ENCODE measurements around the gene MAGI1. TPM values are rescaled to one million over a fixed set of nuclear protein-coding genes. Genes with fewer than 3 reads are reported as not detected.

MAGI1 gene
- total and polyA plus RNA-seq, 2 donors (not counting 1 experiment from before 2014, with no cell fraction given), result 0.10 to 0.22 TPM

DNA sequence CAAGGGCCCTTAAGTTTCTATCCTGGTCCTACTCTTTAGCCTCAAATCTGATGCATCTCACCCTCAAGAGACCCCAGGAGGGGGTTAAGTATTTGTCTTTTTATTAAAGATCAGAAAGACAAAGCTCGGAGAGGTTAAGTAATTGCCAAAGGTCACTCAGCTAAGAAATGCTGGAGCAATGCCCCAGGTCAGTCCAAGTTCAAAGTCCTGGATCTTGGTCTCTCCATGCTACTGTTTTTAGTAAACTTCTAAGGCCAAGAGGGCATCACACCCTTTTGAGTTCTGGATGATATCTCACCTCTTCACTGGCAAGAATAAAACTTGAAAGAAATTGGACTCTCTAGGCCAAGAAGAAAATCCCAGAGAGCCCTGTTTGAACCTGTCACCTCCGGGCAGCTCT lies 488.6 kb downstream of the MAGI1 start:
- ChIA-PET CTCF (no interaction called here), POLR2A (no interaction called here)
- Histone ChIP-seq H3K4me3 (ENCODE audit: control extremely low read depth in 1 of 5, extremely low read depth in 1 of 5, insufficient read depth in 1 of 5, low read depth in 2 of 5, low read length in 4 of 5) (no peak overlapping the region), H3K9me3 (ENCODE audit: control extremely low read depth in 1 of 3, control insufficient read depth in 2 of 3, insufficient read depth in 1 of 3, low read length in 2 of 3) (peaks cover 0 to 15% (median 0%) of the 10 kb centered on the region in 3 donors), H3K27ac (ENCODE audit: low read length in 2 of 2) (no peak overlapping the region), H3K27me3 (replicated peaks in 1 of 4; ENCODE audit: control extremely low read depth in 1 of 4, control insufficient read depth in 3 of 4, insufficient read depth in 4 of 4, low read length in 3 of 4) (peaks cover 0 to 3% (median 0%) of the 10 kb centered on the region in 4 experiments), H3K4me1 (ENCODE audit: control insufficient read depth in 2 of 2, insufficient read depth in 2 of 2, low read length in 2 of 2) (no peaks in the 10 kb centered on the region), H3K79me2 (ENCODE audit: control insufficient read depth, insufficient read depth, low read length) (no peaks in the 10 kb centered on the region), H4K20me1 (ENCODE audit: control insufficient read depth, insufficient read depth, low read length, poor library complexity, severe bottlenecking) (no peaks in the 10 kb centered on the region), H3K4me2 (replicated peaks; ENCODE audit: low read depth, low read length, poor library complexity, severe bottlenecking) (no peak overlapping the region), H3K36me3 (replicated peaks in 1 of 2; ENCODE audit: control extremely low read depth in 1 of 2, control insufficient read depth in 1 of 2, extremely low read depth in 1 of 2, insufficient read depth in 2 of 2, low read length in 1 of 2) (no peaks in the 10 kb centered on the region), H2AFZ (ENCODE audit: insufficient read depth, low read depth, low read length, poor library complexity, severe bottlenecking) (no peak overlapping the region), H3K9ac (ENCODE audit: low read length) (no peak overlapping the region)
- peaks cover 4% of the 10 kb centered on the region for H3K9me3 Mint-ChIP-seq (ENCODE audit: insufficient read depth)
- DNase-seq, result no peak
- H3K27me3 Mint-ChIP-seq, result peaks cover 11% of the 10 kb centered on the region
- intact Hi-C loops (cut with micrococcal nuclease), result no loop called here
- no peak overlapping the region for H3K4me3 Mint-ChIP-seq
- WGBS (ENCODE audit: insufficient coverage), result 83% methylated on average over 1 of the region's 2 CpGs
- TF ChIP-seq, protein P1, sequence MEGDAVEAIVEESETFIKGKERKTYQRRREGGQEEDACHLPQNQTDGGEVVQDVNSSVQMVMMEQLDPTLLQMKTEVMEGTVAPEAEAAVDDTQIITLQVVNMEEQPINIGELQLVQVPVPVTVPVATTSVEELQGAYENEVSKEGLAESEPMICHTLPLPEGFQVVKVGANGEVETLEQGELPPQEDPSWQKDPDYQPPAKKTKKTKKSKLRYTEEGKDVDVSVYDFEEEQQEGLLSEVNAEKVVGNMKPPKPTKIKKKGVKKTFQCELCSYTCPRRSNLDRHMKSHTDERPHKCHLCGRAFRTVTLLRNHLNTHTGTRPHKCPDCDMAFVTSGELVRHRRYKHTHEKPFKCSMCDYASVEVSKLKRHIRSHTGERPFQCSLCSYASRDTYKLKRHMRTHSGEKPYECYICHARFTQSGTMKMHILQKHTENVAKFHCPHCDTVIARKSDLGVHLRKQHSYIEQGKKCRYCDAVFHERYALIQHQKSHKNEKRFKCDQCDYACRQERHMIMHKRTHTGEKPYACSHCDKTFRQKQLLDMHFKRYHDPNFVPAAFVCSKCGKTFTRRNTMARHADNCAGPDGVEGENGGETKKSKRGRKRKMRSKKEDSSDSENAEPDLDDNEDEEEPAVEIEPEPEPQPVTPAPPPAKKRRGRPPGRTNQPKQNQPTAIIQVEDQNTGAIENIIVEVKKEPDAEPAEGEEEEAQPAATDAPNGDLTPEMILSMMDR (IDR thresholded peaks at IDR 0.05), result no peak
- no peak for TF ChIP-seq EZH2 (IDR thresholded peaks at IDR 0.05; ENCODE audit: borderline replicate concordance, insufficient read depth, low read depth, low read length, poor library complexity, severe bottlenecking)
- no peak for ATAC-seq (ENCODE audit: low read depth)
- H3K27ac Mint-ChIP-seq, result no peak overlapping the region
- H3K4me1 Mint-ChIP-seq, result no peaks in the 10 kb centered on the region

DNA sequence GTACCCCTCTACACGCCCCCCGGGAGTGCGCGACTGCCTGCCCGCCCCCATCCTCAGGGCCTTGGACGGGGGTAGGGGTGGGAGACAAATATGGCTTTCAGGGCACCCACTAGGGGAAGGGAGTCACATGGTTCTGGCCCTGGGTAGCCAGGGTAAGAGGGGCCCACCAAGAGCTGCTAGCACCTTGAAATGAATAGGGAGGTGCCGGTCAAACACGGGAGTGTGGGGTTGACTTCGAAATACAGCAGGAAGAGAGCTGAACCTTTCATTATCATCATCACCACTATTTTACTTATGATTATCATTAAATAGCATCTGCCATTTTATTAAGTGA lies 489.1 kb downstream of the MAGI1 start:
- Mint-ChIP-seq H3K4me1 (no peaks in the 10 kb centered on the region), H3K27ac (no peak overlapping the region), H3K9me3 (ENCODE audit: insufficient read depth) (peaks cover 4% of the 10 kb centered on the region), H3K4me3 (no peak overlapping the region), H3K27me3 (peaks cover 11% of the 10 kb centered on the region)
- H3K27ac ChIP-seq (ENCODE audit: low read length in 2 of 2), result no peak overlapping the region
- intact Hi-C loops (cut with micrococcal nuclease), result no loop called here
- H3K4me2 ChIP-seq (replicated peaks; ENCODE audit: low read depth, low read length, poor library complexity, severe bottlenecking), result no peak overlapping the region
- H3K4me3 ChIP-seq (ENCODE audit: control extremely low read depth in 1 of 5, extremely low read depth in 1 of 5, insufficient read depth in 1 of 5, low read depth in 2 of 5, low read length in 4 of 5), result no peak overlapping the region
- H4K20me1 ChIP-seq (ENCODE audit: control insufficient read depth, insufficient read depth, low read length, poor library complexity, severe bottlenecking), result no peaks in the 10 kb centered on the region
- ChIA-PET POLR2A (no interaction called here), CTCF (no interaction called here)
- no peak overlapping the region for H2AFZ ChIP-seq (ENCODE audit: insufficient read depth, low read depth, low read length, poor library complexity, severe bottlenecking)
- no peak for DNase-seq
- H3K9ac ChIP-seq (ENCODE audit: low read length), result no peak overlapping the region
- H3K4me1 ChIP-seq (ENCODE audit: control insufficient read depth in 2 of 2, insufficient read depth in 2 of 2, low read length in 2 of 2), result no peaks in the 10 kb centered on the region
- TF ChIP-seq, protein P1 (IDR thresholded peaks at IDR 0.05), result no peak
- no peak for TF ChIP-seq EZH2 (IDR thresholded peaks at IDR 0.05; ENCODE audit: borderline replicate concordance, insufficient read depth, low read depth, low read length, poor library complexity, severe bottlenecking)
- no peaks in the 10 kb centered on the region for H3K79me2 ChIP-seq (ENCODE audit: control insufficient read depth, insufficient read depth, low read length)
- no peaks in the 10 kb centered on the region for H3K36me3 ChIP-seq (replicated peaks in 1 of 2; ENCODE audit: control extremely low read depth in 1 of 2, control insufficient read depth in 1 of 2, extremely low read depth in 1 of 2, insufficient read depth in 2 of 2, low read length in 1 of 2)
- WGBS (ENCODE audit: insufficient coverage), result 25% methylated on average over 6 of the region's 9 CpGs
- peaks cover 0 to 15% (median 0%) of the 10 kb centered on the region in 3 donors for H3K9me3 ChIP-seq (ENCODE audit: control extremely low read depth in 1 of 3, control insufficient read depth in 2 of 3, insufficient read depth in 1 of 3, low read length in 2 of 3)
- peaks cover 0 to 3% (median 0%) of the 10 kb centered on the region in 4 experiments for H3K27me3 ChIP-seq (replicated peaks in 1 of 4; ENCODE audit: control extremely low read depth in 1 of 4, control insufficient read depth in 3 of 4, insufficient read depth in 4 of 4, low read length in 3 of 4)
- no peak for ATAC-seq (ENCODE audit: low read depth)
